GM18870 (cell line): ENCODE measurements around the gene PCYOX1L.

Experiments used
- ATAC-seq: cut with Tn5 transposase; IDR thresholded peaks from one replicate; pipeline ENCODE4 v1.9.1; 2021; ENCODE audit warnings: moderate library complexity; ENCODE audit not compliant: unreplicated experiment

Gene PCYOX1L

GRCh38 chr5:149357370-149358293, at the start of gene PCYOX1L:
PCYOX1L (plus strand) TSS chr5:149358046; CDS start chr5:149358069, 23 bp downstream.
- ATAC-seq, result peak; percentile 99

- no peak for ATAC-seq
Measured at GRCh38 chr5:149309354-149309753, 48.5 kb upstream of the PCYOX1L start.

- ATAC-seq, result no peak
Measured at GRCh38 chr5:149310488-149310887, 47.4 kb upstream of the PCYOX1L start.

- no peak for ATAC-seq
Measured at GRCh38 chr5:149310947-149311658, 46.7 kb upstream of the PCYOX1L start.

GRCh38 chr5:149313151-149313841, 44.5 kb upstream of the PCYOX1L start:
- ATAC-seq, result no peak

GRCh38 chr5:149314571-149315111, 43.2 kb upstream of the PCYOX1L start:
- no peak for ATAC-seq

- no peak for ATAC-seq
Measured at GRCh38 chr5:149315753-149316152, 42.1 kb upstream of the PCYOX1L start.

- peak; percentile 49 for ATAC-seq
Measured at GRCh38 chr5:149317281-149318048, 40.4 kb upstream of the PCYOX1L start.

- no peak for ATAC-seq
Measured at GRCh38 chr5:149319174-149319573, 38.7 kb upstream of the PCYOX1L start.

- ATAC-seq, result no peak
Measured at GRCh38 chr5:149320791-149321330, 37.0 kb upstream of the PCYOX1L start.

- no peak for ATAC-seq
Measured at GRCh38 chr5:149322518-149322917, 35.3 kb upstream of the PCYOX1L start.

- ATAC-seq, result no peak
Measured at GRCh38 chr5:149323210-149323609, 34.6 kb upstream of the PCYOX1L start.

- no peak for ATAC-seq
Measured at GRCh38 chr5:149323621-149324205, 34.1 kb upstream of the PCYOX1L start.

- ATAC-seq, result no peak
Measured at GRCh38 chr5:149324641-149325040, 33.2 kb upstream of the PCYOX1L start.

- no peak for ATAC-seq
Measured at GRCh38 chr5:149325166-149325735, 32.6 kb upstream of the PCYOX1L start.

GRCh38 chr5:149325894-149326293, 32.0 kb upstream of the PCYOX1L start:
- ATAC-seq, result no peak

- no peak for ATAC-seq
Measured at GRCh38 chr5:149326611-149327010, 31.2 kb upstream of the PCYOX1L start.

GRCh38 chr5:149328177-149328576, 29.7 kb upstream of the PCYOX1L start:
- no peak for ATAC-seq

- ATAC-seq, result no peak
Measured at GRCh38 chr5:149333711-149334443, 24.0 kb upstream of the PCYOX1L start.
